Heart left ventricle (tissue), 16 donors: ENCODE measurements around the gene GDF10. TPM values are rescaled to one million over a fixed set of nuclear protein-coding genes. Genes with fewer than 3 reads are reported as not detected.

Experiments
- ATAC-seq, 4 donors: fragments of 200-7000 bp; cut with Tn5 transposase; one replicate each; pipeline ENCODE4 v1.9.1; 2020 to 2022; ENCODE audit warnings: moderate library complexity in 4 of 4, mild to moderate bottlenecking in 3 of 4, moderate number of reproducible peaks in 1 of 4
- DNase-seq, 5 donors: peaks; one replicate each; pipeline ENCODE4 v3.0.0-alpha.2; 2020
- H3K27ac ChIP-seq, 12 donors: fragments of 200-600 bp; sonication (generic) in 4 of 12; one replicate each; pipeline versions ENCODE4 v1.5.0 to v1.8.0; 2016 to 2022; ENCODE audit warnings: mild to moderate bottlenecking in 2 of 12
- H3K27me3 ChIP-seq, 9 donors: fragments of 200-600 bp; sonication (generic) in 2 of 9; one replicate each; pipeline versions ENCODE4 v1.5.1 to v1.8.0; 2016 to 2022; ENCODE audit warnings: mild to moderate bottlenecking in 3 of 9
- H3K36me3 ChIP-seq, 9 donors: fragments of 200-600 bp; sonication (generic) in 2 of 9; one replicate each; pipeline versions ENCODE4 v1.5.0 to v1.8.0; 2018 to 2022; ENCODE audit warnings: mild to moderate bottlenecking in 2 of 9
- H3K4me1 ChIP-seq, 12 donors: fragments of 200-600 bp; sonication (generic) in 4 of 12; one replicate each; pipeline versions ENCODE4 v1.5.0 to v1.8.0; 2016 to 2022; ENCODE audit warnings: mild to moderate bottlenecking in 3 of 12
- H3K4me3 ChIP-seq, 12 donors: fragments of 200-600 bp; sonication (generic) in 4 of 12; one replicate each; pipeline versions ENCODE4 v1.5.0 to v1.8.0; 2017 to 2022; ENCODE audit warnings: mild to moderate bottlenecking in 9 of 12, moderate library complexity in 4 of 12
- H3K9me3 ChIP-seq, 12 donors: fragments of 200-600 bp; sonication (generic) in 4 of 12; one replicate each; pipeline versions ENCODE4 v1.5.0 to v1.8.0; 2016 to 2022; ENCODE audit warnings: mild to moderate bottlenecking in 1 of 12
- POLR2A ChIP-seq, 2 donors: fragments of 450-650 bp; IDR thresholded peaks; one replicate each; pipeline ENCODE4 v1.6.1; 2017; ENCODE audit warnings: antibody characterized with exemption in 2 of 2, mild to moderate bottlenecking in 2 of 2, moderate library complexity in 2 of 2
- WGBS, 4 donors: extraction: QIAGEN DNeasy Blood & Tissue Kit in 2 of 4; methylation state at CpG; one replicate each; pipeline versions ENCODE4 v1.1.5 to v1.1.7; 2013 to 2018; 5-methylcytosine and 5-hydroxymethylcytosine counted together
- intact Hi-C, 10 donors: fragments of 100-400 bp; cut with DNase I; formaldehyde crosslinking; loops; one replicate each; pipeline versions ENCODE4 v1.11.1 to v1.14.2; 2022
- polyA plus RNA-seq, 2 donors: library from polyadenylated mRNA; stranded (reverse); fragments of 200-250 nt; gene quantifications; one replicate each; pipeline ENCODE4 v1.2.3, GENCODE V29; 2013
- total RNA-seq, 9 donors: library from RNA; depleted of rRNA in 2 of 9; stranded (reverse); fragments of >200 nt in 2 of 9; fragmentation: NEBNext Ultra II Directional in 3 of 9; extraction: Animal tissue kit (Norgen Biotek cat#: 25700) in 3 of 9; gene quantifications; one replicate each; pipeline versions ENCODE4 v1.1.0 to v1.2.4, GENCODE V29; 2016 to 2023
- TF ChIP-seq, protein P1 (sequence below), 12 donors: fragments of 200-600 bp; sonication (generic) in 4 of 12; IDR thresholded peaks; one replicate each; pipeline versions ENCODE4 v1.5.0 to v1.8.0; 2018 to 2022; ENCODE audit warnings: antibody characterized with exemption in 12 of 12, mild to moderate bottlenecking in 5 of 12
- donor health status: ischemic (EF 13 %, LVEDD 7.1; RV severe dilation, severe dysfunction).
- donor health status: healthy with polysubstance abuse.
- donor health status: DM: no; HTN: yes; CAD: no.
- donor health status: DM: no; HTN: no; CAD: no.
- donor health status: ischemic (EF 25% LVEDD 6.9; RV normal size, moderate dysfunction).
- donor health status: ischemic (EF 25% LVEDD 5.7; RV mildly dilated, moderate dysfunction).
- donor health status: healthy.
- donor health status: DM: yes; HTN: yes; CAD: no.
- donor health status: ischemic (EF 35%, LVEDD 5.7; RV mildly dilated, moderate dysfunction).
- donor health status: nonischemic (EF 11% LVEDD 7.7; RV severe dilation, severe dysfunction).
- donor health status: DM: yes; HTN: yes; CAD: no.
- donor health status: PGD.
- donor health status: ischemic (EF 29% LVEDD 5.4; RV normal size, mild dysfunction).
- donor health status: nonischemic (EF 23%, LVEDD 6.1; RV moderate dilation, normal function).

The GDF10 gene
- total and polyA plus RNA-seq, 11 donors: 0.19 to 1.6 (median 0.30) TPM; not detected in 3

DNA sequence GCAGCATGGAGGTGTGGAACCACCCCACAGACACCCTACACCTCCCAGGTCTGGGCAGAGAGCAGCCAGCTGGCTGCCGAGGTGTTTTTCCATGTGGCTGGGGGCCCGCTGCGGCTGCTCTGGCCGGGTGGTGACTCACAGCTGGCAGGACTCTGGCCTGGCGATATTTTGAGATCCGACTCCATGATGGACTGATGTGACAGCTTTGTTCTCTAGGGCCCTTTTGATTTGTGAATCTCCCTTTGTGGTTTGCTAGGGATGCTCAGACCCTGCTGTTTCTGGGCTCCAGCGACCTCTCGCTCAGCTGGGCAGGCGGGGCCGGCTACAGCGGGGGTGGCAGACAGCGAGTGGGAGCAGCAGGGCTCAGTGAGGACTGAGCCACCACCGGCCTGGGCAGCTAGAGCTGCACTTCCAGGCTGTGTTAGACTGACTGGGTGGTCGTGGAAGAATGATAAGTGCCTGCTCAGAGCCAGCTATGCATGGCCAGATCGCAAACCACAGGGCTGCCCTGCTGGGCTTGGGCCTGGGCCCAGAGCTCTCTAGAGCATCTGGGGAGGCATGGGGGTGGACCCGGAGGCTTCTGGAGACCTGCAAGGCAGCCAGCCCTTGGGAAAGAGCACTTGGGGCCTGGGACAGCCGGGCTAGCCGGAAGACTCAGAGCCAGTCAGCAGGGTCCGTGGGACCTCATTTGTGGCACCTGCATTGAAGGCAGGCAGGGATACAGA lies 46.2 kb upstream of the GDF10 start:
- WGBS, 4 donors: 53 to 76% (median 61%) methylated on average over 4 to 19 of the region's 19 CpGs
- peak; percentile 90 to 98 (median 94) for ATAC-seq
- H3K36me3 ChIP-seq: no peaks in the 10 kb centered on the region
- peak overlapping the region in 7 of 12 donors; percentile 30 to 84 (median 55) for H3K27ac ChIP-seq
- peak; percentile 61 to 86 (median 80) for DNase-seq
- H3K27me3 ChIP-seq: peaks cover 0 to 6% (median 0%) of the 10 kb centered on the region in 9 donors
- TF ChIP-seq, protein P1, sequence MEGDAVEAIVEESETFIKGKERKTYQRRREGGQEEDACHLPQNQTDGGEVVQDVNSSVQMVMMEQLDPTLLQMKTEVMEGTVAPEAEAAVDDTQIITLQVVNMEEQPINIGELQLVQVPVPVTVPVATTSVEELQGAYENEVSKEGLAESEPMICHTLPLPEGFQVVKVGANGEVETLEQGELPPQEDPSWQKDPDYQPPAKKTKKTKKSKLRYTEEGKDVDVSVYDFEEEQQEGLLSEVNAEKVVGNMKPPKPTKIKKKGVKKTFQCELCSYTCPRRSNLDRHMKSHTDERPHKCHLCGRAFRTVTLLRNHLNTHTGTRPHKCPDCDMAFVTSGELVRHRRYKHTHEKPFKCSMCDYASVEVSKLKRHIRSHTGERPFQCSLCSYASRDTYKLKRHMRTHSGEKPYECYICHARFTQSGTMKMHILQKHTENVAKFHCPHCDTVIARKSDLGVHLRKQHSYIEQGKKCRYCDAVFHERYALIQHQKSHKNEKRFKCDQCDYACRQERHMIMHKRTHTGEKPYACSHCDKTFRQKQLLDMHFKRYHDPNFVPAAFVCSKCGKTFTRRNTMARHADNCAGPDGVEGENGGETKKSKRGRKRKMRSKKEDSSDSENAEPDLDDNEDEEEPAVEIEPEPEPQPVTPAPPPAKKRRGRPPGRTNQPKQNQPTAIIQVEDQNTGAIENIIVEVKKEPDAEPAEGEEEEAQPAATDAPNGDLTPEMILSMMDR (IDR thresholded peaks at IDR 0.05): no peak
- no peak for TF ChIP-seq POLR2A (IDR thresholded peaks at IDR 0.05)
- peaks cover 0 to 47% (median 9%) of the 10 kb centered on the region in 12 donors for H3K4me1 ChIP-seq
- no peak overlapping the region for H3K4me3 ChIP-seq
- no peaks in the 10 kb centered on the region for H3K9me3 ChIP-seq
- intact Hi-C loops: no loop called here

DNA sequence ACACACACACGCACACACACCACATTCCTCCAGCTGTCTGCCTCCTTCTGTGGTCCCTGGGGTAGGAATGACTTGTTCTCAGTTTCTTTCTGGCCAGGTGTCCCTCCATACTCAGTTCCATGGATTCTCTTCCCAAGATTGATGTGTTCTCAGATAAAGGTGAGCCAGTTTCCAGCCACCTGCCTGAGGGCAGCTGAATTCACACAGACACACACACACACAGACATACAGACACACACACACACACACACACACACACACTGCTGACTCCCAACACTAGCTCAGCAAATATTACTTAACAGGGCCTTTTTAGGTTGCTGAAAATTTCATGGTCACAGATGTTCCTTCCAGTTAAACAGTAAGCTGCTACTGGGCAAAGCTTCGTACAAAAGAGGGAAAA lies 45.4 kb upstream of the GDF10 start:
- no peaks in the 10 kb centered on the region for H3K36me3 ChIP-seq
- DNase-seq: no peak
- peaks cover 0 to 6% (median 0%) of the 10 kb centered on the region in 9 donors for H3K27me3 ChIP-seq
- WGBS, 4 donors: 82 to 90% (median 83%) methylated on average over 2 of the region's 2 CpGs
- H3K4me3 ChIP-seq: no peak overlapping the region
- ATAC-seq: no peak
- intact Hi-C loops: no loop called here
- TF ChIP-seq, protein P1 (IDR thresholded peaks at IDR 0.05): no peak
- TF ChIP-seq POLR2A (IDR thresholded peaks at IDR 0.05): no peak
- H3K27ac ChIP-seq: peak overlapping the region in 1 of 12 donors; percentile 84
- peaks cover 0 to 50% (median 9%) of the 10 kb centered on the region in 12 donors for H3K4me1 ChIP-seq
- no peaks in the 10 kb centered on the region for H3K9me3 ChIP-seq

DNA sequence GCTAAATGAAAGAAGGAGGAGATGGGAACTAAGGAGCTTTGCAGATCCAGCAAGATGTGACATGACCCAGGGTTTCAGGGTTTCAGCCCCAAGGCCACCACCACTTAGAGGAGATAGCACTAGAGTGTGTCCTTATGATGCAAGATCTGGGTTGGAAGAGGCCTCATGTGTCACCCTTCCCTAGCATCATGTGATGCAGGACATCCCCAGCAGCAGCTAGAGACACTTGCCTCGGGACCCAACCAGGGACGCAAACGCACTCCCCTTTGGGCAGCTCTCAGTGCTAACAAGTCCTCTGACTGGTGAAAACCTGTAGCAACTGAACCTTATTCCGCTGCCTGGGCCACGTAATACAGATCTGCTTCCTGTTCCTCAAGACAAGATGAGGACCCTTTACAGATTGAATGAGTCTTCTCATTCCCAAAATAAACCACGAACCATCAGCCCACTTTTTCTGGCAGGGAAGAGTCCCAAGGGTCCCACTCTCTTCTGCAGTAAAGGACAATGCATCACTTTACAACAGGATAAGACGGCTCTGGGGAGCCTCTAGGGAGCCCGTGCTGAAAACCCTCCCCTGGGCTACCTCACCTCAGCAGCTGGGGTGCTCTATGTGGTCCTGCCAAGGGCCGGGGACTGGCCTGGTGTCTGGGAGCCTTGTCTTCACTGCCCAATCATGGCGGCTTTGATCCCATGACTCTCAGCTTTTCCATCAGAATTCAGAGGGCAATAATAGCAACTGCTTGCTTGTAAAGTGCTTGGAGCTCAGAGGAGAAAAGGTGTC lies 44.8 kb upstream of the GDF10 start:
- intact Hi-C loops: no loop called here
- TF ChIP-seq POLR2A (IDR thresholded peaks at IDR 0.05): no peak
- TF ChIP-seq, protein P1 (IDR thresholded peaks at IDR 0.05): no peak
- no peak overlapping the region for H3K27ac ChIP-seq
- ATAC-seq (no peak), DNase-seq (no peak)
- peaks cover 0 to 6% (median 0%) of the 10 kb centered on the region in 9 donors for H3K27me3 ChIP-seq
- no peaks in the 10 kb centered on the region for H3K36me3 ChIP-seq
- H3K4me1 ChIP-seq: peaks cover 0 to 56% (median 9%) of the 10 kb centered on the region in 12 donors
- no peaks in the 10 kb centered on the region for H3K9me3 ChIP-seq
- no peak overlapping the region for H3K4me3 ChIP-seq
- 56 to 67% (median 61%) methylated on average over 9 to 10 of the region's 10 CpGs for WGBS, 4 donors

DNA sequence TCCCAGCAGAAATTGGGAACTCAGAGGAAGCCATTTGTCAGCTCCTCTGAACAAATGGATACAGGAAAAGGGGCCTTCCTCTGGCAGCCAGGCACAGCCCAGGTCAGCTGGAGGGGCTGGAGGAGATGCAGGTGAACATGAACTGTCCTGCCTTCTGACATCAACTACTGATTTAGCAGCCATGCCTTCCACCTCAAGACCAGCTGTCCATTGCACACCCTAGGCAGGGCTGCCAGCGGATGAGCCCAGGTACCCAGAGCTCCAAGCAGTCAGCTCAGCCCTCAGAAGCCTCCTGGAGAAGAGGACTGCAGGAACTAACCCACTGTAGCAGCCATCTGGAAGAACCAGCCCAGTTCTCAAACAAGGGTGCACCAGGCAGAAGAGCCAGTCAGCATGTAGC lies 44.1 kb upstream of the GDF10 start:
- H3K27me3 ChIP-seq: peaks cover 0 to 6% (median 0%) of the 10 kb centered on the region in 9 donors

More for the DNA sequence above, 44.1 kb upstream of the GDF10 start:
- no peaks in the 10 kb centered on the region for H3K9me3 ChIP-seq
- intact Hi-C loops: no loop called here
- H3K27ac ChIP-seq: no peak overlapping the region
- H3K4me3 ChIP-seq: no peak overlapping the region
- no peak for DNase-seq
- WGBS, 4 donors: 98 to 100% (median 99%) methylated on average over 1 of the region's 1 CpG
- no peak for ATAC-seq
- TF ChIP-seq, protein P1 (IDR thresholded peaks at IDR 0.05): no peak
- no peak for TF ChIP-seq POLR2A (IDR thresholded peaks at IDR 0.05)
- H3K4me1 ChIP-seq: peaks cover 0 to 62% (median 9%) of the 10 kb centered on the region in 12 donors
- no peaks in the 10 kb centered on the region for H3K36me3 ChIP-seq
